Measurements from ENCODE around the gene DIS3L2. TPM values are rescaled to one million over a fixed set of nuclear protein-coding genes. Genes with fewer than 3 reads are reported as not detected.

DIS3L2 gene
- total and polyA plus RNA-seq, 2 experiments from 2014 or later, result 15.2 to 25.3 TPM

- Histone ChIP-seq H3K4me3 (no peak overlapping the region), H3K27ac (ENCODE audit: low read depth) (no peak overlapping the region), H3K36me3 (ENCODE audit: insufficient read depth) (no peaks in the 10 kb centered on the region), H2AFZ (no peak overlapping the region), H3F3A (replicated peaks; ENCODE audit: low read depth) (no peaks in the 10 kb centered on the region), H4K20me1 (replicated peaks; ENCODE audit: insufficient read depth) (no peaks in the 10 kb centered on the region), H3K4me2 (no peak overlapping the region), H3K27me3 (ENCODE audit: insufficient read depth) (no peaks in the 10 kb centered on the region), H3K4me1 (ENCODE audit: insufficient read depth) (no peaks in the 10 kb centered on the region), H3K9me2 (ENCODE audit: insufficient read depth) (no peaks in the 10 kb centered on the region), H3K79me2 (replicated peaks; ENCODE audit: insufficient read depth) (no peaks in the 10 kb centered on the region)
- DNase-seq (ENCODE audit: low spot score), result no peak
- Mint-ChIP-seq H3K9me3 (no peaks in the 10 kb centered on the region), H3K27ac (no peak overlapping the region), H3K4me1 (peaks cover 8% of the 10 kb centered on the region; the same call in 2 of the 3 replicates), H3K27me3 (ENCODE audit: insufficient read depth, low read depth, poor library complexity) (no peaks in the 10 kb centered on the region), H3K4me3 (no peak overlapping the region), H3K36me3 (ENCODE audit: low read depth) (no peaks in the 10 kb centered on the region)
- ATAC-seq, result no peak
- TF ChIP-seq ZNF331 (CRISPR knock-in tag; IDR thresholded peaks at IDR 0.05; ENCODE audit: low read depth), result no peak
- TF ChIP-seq EZH2 (IDR thresholded peaks at IDR 0.05; ENCODE audit: low read depth, unreplicated experiment), result no peak
- TF ChIP-seq NANOG (IDR thresholded peaks at IDR 0.05; ENCODE audit: borderline replicate concordance), result no peak
- TF ChIP-seq REST (IDR thresholded peaks at IDR 0.05; ENCODE audit: unreplicated experiment), result no peak
- no peak for TF ChIP-seq CTCF (conservative IDR thresholded peaks at IDR 0.05; ENCODE audit: low read depth in 2 of 2)
- TF ChIP-seq EZH2phosphoT487 (IDR thresholded peaks at IDR 0.05; ENCODE audit: unreplicated experiment), result no peak
- no peak for TF ChIP-seq ZNF114 (CRISPR knock-in tag; IDR thresholded peaks at IDR 0.05)
- TF ChIP-seq ZNF462 (CRISPR knock-in tag; IDR thresholded peaks at IDR 0.05), result no peak
- no peak for TF ChIP-seq STAT1 (IDR thresholded peaks at IDR 0.05; ENCODE audit: unreplicated experiment)
- no peak for TF ChIP-seq CREB1 (CRISPR knock-in tag; IDR thresholded peaks at IDR 0.05; ENCODE audit: low read depth)
These were observed 276.6 kb downstream of the DIS3L2 start for GRCh38 chr2:232238108-232238507.
